Small intestine (tissue), 7 donors: ENCODE data around the gene C1QTNF6. TPM values are rescaled to one million over a fixed set of nuclear protein-coding genes. Genes with fewer than 3 reads are reported as not detected.

ENCODE experiments used
- DNase-seq, 2 donors: peaks; one replicate each; pipeline versions ENCODE4 v3.0.0 to v3.0.0-alpha.2; 2013
- FAIRE-seq: peaks from 2 replicates; lab custom pipeline; 2012; peaks lifted over from hg19 to GRCh38; lab: Jason Lieb, UNC
- H3K27ac ChIP-seq, 3 donors: one replicate each; pipeline ENCODE4 v1.5.1; 2013; ENCODE audit warnings: low read length in 2 of 3, mild to moderate bottlenecking in 2 of 3, control low read depth in 1 of 3, inconsistent platforms in 1 of 3, low read depth in 1 of 3, moderate library complexity in 1 of 3
- H3K27me3 ChIP-seq, 3 donors: one replicate each; pipeline ENCODE4 v1.6.1; 2013; ENCODE audit warnings: low read length in 3 of 3, inconsistent platforms in 1 of 3; ENCODE audit not compliant: control insufficient read depth in 3 of 3, insufficient read depth in 3 of 3
- H3K36me3 ChIP-seq, 3 donors: one replicate each; pipeline ENCODE4 v1.6.1; 2013; ENCODE audit warnings: low read length in 3 of 3, inconsistent platforms in 1 of 3, low read depth in 1 of 3, mild to moderate bottlenecking in 1 of 3, moderate library complexity in 1 of 3; ENCODE audit not compliant: control insufficient read depth in 3 of 3, insufficient read depth in 2 of 3
- H3K4me1 ChIP-seq, 3 donors: one replicate each; pipeline ENCODE4 v1.6.1; 2013; ENCODE audit warnings: low read length in 2 of 3, inconsistent platforms in 1 of 3, low read depth in 1 of 3, mild to moderate bottlenecking in 1 of 3, moderate library complexity in 1 of 3; ENCODE audit not compliant: control insufficient read depth in 3 of 3, insufficient read depth in 2 of 3
- H3K4me3 ChIP-seq, 3 donors: one replicate each; pipeline ENCODE4 v1.5.1; 2013; ENCODE audit warnings: low read length in 3 of 3, control low read depth in 1 of 3, inconsistent platforms in 1 of 3, low read depth in 1 of 3, mild to moderate bottlenecking in 1 of 3, moderate library complexity in 1 of 3
- H3K9me3 ChIP-seq, 2 donors: one replicate each; pipeline ENCODE4 v1.6.1; 2013; ENCODE audit warnings: low read depth in 1 of 2, low read length in 1 of 2; ENCODE audit not compliant: control insufficient read depth in 2 of 2, insufficient read depth in 1 of 2
- WGBS, 3 donors: extraction: QIAGEN DNeasy Blood & Tissue Kit; methylation state at CpG; one replicate each; pipeline ENCODE4 v1.1.7; 2013; 5-methylcytosine and 5-hydroxymethylcytosine counted together
- polyA plus RNA-seq, 4 donors: library from polyadenylated mRNA; stranded (reverse) in 3 of 4; unstranded in 1 of 4; fragments of 200-250 nt in 3 of 4; fragments of 120-200 nt in 1 of 4; gene quantifications; one replicate each; pipeline versions ENCODE4 v1.2.1 to v1.2.3, GENCODE V29; 2013
- donor health status: healthy with polysubstance abuse.
- donor health status: control.
- donor health status: control.
- donor health status: Bipolar disorder and iron deficiency.
- donor health status: healthy.

C1QTNF6 gene
- polyA plus RNA-seq, 4 donors: 2.4 to 20.0 (median 3.1) TPM

DNA sequence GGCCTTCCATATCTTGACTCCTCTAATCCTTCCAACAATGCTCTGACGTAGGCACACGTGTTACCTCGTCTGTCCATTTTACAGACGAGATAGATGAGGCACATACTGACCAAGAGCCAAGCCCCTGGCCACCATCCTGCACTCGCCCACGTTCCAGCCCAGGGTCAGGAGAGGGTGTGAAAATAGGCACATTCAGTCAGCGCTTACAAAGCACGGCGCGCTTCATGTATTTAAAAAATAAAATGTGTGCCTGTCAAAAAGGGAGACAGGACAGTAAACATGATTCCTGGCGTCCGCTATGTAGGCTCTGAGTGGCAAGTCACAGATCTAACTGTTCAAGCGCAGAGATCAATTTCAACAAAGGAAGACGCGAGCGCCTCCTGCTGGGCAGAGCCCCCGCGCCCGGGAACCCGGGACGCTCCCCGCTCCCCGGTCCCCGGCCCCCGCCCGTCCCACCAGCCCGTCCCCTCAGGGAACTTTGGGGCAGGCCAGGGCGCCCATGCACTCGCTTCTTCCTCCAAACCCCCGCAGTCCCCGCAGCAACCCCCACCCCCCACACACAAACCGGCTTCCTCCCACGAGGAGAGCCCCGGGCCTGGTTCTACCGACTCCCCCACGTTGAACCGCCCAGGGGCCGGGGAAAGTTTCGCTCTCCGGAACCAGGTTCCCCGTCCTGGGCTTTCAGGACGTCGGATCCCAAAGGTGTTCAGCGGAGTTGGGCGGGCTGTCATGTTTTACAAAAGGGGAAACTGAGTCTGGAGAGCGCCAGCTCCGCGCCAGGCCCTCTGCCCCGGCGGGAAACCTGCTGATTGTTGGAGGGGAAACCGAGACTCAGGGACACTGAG is 10.4 kb upstream of the C1QTNF6 start:
- WGBS, 3 donors: 1 to 3% (median 2%) methylated on average over 49 to 51 of the region's 51 CpGs
- FAIRE-seq: no peak
- peak; percentile 81 to 90 for DNase-seq

DNA sequence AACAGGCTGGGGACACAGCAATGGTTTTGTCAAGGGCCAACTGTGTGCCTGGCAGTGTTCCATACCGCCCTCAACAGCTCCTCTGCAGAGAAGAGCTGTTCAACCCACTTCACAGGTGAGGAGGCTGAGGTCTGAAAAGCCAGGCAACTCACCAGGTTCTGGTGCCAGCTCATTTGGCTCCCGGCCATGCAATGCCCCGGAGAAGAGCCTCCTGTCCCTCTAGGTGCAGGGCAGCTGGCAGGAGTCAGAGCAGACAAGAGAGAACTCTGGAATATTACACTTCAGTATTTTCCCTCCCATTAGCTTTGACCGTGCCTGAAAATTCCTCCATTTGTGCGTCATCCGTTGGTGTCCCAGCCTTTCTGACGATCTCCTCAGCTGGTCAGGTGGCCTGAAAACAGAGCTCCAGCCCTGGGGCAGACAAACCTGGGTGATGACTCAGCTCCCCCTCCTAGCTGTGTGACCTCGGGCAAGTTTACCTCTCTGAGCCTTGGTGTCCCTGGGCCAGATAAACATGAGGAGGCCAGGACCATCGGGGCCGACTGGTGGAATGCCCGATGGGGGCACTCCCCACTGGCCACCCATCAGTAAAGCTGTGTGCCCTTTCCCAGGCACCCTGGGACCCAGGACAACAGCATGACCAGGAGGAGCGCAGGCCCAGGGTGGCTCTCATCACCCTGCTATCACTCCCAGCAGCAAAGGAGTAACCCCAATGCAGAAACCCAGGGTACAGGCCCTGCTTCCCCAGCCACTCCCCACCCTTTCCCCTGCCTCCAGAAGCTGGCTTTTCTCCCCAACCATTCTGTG is 9.6 kb upstream of the C1QTNF6 start:
- WGBS, 3 donors: 15 to 48% (median 24%) methylated on average over 12 of the region's 12 CpGs
- FAIRE-seq (no peak), DNase-seq (peak in 1 of 2 donors; percentile 80)

More for the DNA sequence above, 10.4 kb upstream of the C1QTNF6 start:
- peak overlapping the region; percentile 39 to 73 (median 73) for H3K4me3 ChIP-seq
- peak overlapping the region; percentile 91 to 97 (median 92) for H3K27ac ChIP-seq
- peaks cover 9 to 41% (median 10%) of the 10 kb centered on the region in 3 donors for H3K4me1 ChIP-seq
- peaks cover 0 to 5% (median 0%) of the 10 kb centered on the region in 3 donors for H3K36me3 ChIP-seq
- no peaks in the 10 kb centered on the region for H3K27me3 ChIP-seq
- no peaks in the 10 kb centered on the region for H3K9me3 ChIP-seq

DNA sequence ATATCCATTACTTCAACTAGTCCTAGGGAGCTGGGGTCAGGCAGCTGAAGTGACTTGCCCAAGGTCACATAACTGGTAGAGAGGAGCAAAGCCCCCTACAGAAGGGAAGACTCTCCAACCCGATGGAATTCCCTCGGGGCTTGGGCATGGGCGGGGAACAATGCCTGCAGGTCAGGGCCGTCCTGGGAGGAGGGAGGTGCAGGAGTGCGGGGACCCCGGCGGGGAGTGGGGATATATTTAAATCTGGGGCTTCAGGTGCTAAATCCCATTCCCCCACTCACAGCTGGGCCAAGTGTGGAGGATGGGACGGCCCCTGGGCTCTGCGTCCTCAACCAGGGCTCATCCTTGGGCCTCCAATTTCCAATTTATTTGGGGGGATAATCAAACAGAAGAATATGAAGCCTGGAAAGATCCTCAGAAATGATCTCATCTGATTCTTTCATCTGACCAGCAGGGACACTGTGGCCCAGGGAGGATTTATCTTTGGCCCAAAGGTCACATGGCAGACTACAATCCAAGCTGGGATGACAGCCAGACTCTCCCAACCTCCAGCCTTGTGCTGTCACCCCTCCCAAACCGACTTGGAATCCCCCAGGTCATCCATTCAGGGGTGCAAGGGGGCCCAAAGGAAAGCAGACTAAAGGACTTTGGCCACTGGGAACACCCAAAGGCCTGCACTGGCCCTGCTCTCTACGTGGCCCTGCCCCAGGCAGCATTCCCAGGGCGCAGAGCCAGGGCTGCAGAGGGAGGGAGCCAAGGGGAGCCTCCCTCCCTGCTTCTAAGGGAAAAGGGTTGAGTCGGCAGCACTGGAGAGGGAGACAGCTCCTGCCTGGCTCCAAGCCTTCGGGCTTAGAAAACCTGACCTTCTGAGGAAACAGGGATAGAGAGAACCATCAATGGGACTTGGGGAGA is 8.7 kb upstream of the C1QTNF6 start:
- WGBS, 3 donors: 20 to 47% (median 33%) methylated on average over 14 of the region's 14 CpGs
- Histone ChIP-seq H3K27ac (peak overlapping the region in 2 of 3 donors; percentile 84 to 86), H3K4me1 (peaks cover 9 to 53% (median 13%) of the 10 kb centered on the region in 3 donors), H3K9me3 (peaks cover 0 to 6% of the 10 kb centered on the region in 2 donors), H3K4me3 (no peak overlapping the region), H3K27me3 (no peaks in the 10 kb centered on the region), H3K36me3 (peaks cover 0 to 5% (median 0%) of the 10 kb centered on the region in 3 donors)
- DNase-seq (peak; percentile 74 to 94), FAIRE-seq (no peak)

More for the DNA sequence above, 9.6 kb upstream of the C1QTNF6 start:
- H3K27ac ChIP-seq: peak overlapping the region in 2 of 3 donors; percentile 84 to 86
- peaks cover 0 to 5% (median 0%) of the 10 kb centered on the region in 3 donors for H3K36me3 ChIP-seq
- no peak overlapping the region for H3K4me3 ChIP-seq
- no peaks in the 10 kb centered on the region for H3K27me3 ChIP-seq
- peaks cover 0 to 6% of the 10 kb centered on the region in 2 donors for H3K9me3 ChIP-seq
- peaks cover 9 to 49% (median 12%) of the 10 kb centered on the region in 3 donors for H3K4me1 ChIP-seq

DNA sequence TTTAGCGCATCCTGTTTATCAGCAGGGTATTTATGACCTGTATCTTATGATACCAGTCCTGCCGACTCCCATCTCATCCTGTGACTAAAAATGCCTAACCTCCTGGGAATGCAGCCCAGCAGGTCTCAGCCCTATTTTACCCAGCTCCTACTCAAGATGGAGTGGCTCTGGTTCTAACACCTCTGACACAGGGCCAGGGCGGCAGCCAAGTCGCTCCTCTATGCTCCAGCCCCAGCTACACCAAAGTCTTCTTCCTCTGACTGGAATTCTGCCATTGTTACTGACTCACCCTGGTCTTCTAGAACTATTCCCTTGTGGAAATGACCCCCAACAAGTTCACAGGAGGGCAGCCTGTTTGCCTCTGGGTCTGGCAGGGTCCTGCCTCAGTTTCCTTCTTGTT is 7.9 kb upstream of the C1QTNF6 start:
- Histone ChIP-seq H3K9me3 (peaks cover 0 to 6% of the 10 kb centered on the region in 2 donors), H3K36me3 (peaks cover 0 to 5% (median 0%) of the 10 kb centered on the region in 3 donors), H3K27me3 (no peaks in the 10 kb centered on the region), H3K4me1 (peaks cover 9 to 53% (median 13%) of the 10 kb centered on the region in 3 donors), H3K27ac (peak overlapping the region in 2 of 3 donors; percentile 27 to 57), H3K4me3 (no peak overlapping the region)
- FAIRE-seq (no peak), DNase-seq (no peak)
- 47 to 75% (median 51%) methylated on average over 4 of the region's 4 CpGs for WGBS, 3 donors

DNA sequence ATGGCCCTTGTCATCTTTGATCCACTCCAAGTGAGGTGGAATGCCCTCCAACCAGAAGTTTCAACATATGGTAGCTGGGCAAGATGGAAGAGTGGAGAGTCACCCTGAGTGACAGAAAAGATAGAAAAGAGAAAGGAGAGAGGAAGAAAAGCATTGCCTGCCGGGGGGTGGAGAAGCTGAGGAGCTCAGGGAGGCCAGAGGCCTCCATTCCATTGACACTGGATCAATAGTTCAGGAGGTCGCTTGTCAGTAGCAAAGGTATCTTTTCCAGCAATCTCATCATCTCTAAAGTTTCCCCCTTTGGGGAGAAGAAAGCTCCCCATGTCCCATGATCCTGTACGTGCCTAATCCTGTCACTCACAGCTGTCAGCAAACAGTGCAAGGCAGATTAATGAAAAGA is 6.7 kb upstream of the C1QTNF6 start:
- peaks cover 0 to 6% of the 10 kb centered on the region in 2 donors for H3K9me3 ChIP-seq
- 59 to 88% (median 83%) methylated on average over 3 of the region's 3 CpGs for WGBS, 3 donors
- peaks cover 9 to 51% (median 13%) of the 10 kb centered on the region in 3 donors for H3K4me1 ChIP-seq
- H3K27ac ChIP-seq: no peak overlapping the region
- peaks cover 0 to 5% (median 0%) of the 10 kb centered on the region in 3 donors for H3K36me3 ChIP-seq
- DNase-seq (no peak), FAIRE-seq (no peak)
- H3K4me3 ChIP-seq: no peak overlapping the region
- H3K27me3 ChIP-seq: no peaks in the 10 kb centered on the region

DNA sequence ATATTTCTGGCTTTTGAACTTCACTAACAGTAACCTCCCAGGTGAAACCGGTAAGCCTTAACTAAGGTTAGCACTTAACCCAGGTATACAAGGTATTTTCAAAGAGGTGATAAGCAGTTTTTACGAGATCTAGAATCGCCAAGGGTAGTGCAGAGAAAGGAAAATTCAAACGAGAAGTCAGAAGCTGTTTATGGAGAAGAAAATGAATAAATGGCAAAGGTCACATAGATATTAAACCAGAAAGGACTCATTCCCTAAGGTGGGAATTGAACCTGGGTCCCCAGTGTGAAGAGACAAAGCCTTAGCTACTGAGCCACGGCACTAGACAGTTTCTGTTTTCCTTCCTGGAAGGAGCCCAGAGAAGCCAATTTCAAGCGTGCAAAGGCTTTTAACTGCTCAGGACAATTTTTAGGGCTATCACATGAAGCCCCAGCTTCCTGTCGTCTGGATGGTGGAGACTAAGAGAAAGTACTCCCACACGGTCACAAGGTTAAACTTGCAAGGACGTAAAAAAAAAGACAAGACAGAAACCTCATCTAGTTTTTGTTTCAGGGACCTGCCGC is 5.7 kb upstream of the C1QTNF6 start:
- FAIRE-seq (no peak), DNase-seq (peak in 1 of 2 donors; percentile 40)
- Histone ChIP-seq H3K27me3 (no peaks in the 10 kb centered on the region), H3K36me3 (peaks cover 0 to 5% (median 0%) of the 10 kb centered on the region in 3 donors), H3K9me3 (peaks cover 0 to 6% of the 10 kb centered on the region in 2 donors), H3K27ac (peak overlapping the region; percentile 22 to 57 (median 52)), H3K4me1 (peaks cover 9 to 57% (median 13%) of the 10 kb centered on the region in 3 donors), H3K4me3 (no peak overlapping the region)
- WGBS, 3 donors: 34 to 40% (median 35%) methylated on average over 10 of the region's 10 CpGs

DNA sequence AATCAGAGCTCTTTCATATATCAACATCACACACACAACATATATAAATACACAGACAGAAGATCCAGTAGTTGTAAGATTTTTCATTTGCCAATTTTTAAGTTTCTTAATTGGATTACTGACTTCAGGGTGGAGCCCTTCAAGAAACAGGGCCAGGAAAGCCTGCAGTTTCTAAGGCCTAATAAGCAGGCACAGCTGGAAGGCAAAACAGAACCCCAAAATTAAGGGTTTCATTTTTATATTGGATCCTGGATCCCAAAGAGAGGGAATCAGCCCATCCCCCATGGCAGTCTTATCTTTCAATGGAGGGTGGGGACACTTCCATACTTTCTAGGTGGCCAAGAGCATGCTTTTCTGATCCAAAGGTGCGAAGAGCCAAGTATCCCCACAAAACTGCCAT is 4.7 kb upstream of the C1QTNF6 start:
- FAIRE-seq (no peak), DNase-seq (no peak)
- 95 to 100% (median 100%) methylated on average over 1 of the region's 1 CpG for WGBS, 3 donors
- no peak overlapping the region for H3K27ac ChIP-seq
- peaks cover 0 to 5% (median 0%) of the 10 kb centered on the region in 3 donors for H3K36me3 ChIP-seq
- no peak overlapping the region for H3K4me3 ChIP-seq
- peaks cover 0 to 6% of the 10 kb centered on the region in 2 donors for H3K9me3 ChIP-seq
- no peaks in the 10 kb centered on the region for H3K27me3 ChIP-seq
- peaks cover 9 to 59% (median 9%) of the 10 kb centered on the region in 3 donors for H3K4me1 ChIP-seq
